AG04450 (cell line): ENCODE data around the gene OR2M5. TPM values are rescaled to one million over a fixed set of nuclear protein-coding genes. Genes with fewer than 3 reads are reported as not detected.

Source experiments
- CTCF ChIA-PET: fragments of 300-600, 350-600 bp; formaldehyde crosslinking; extraction: SDS; loops from one replicate; lab custom pipeline; 2022; ENCODE audit warnings: antibody characterized with exemption, inconsistent platforms; lab: Charles Lee
- POLR2A ChIA-PET: fragments of 350-600 bp; formaldehyde crosslinking; extraction: SDS; loops from one replicate; lab custom pipeline; 2021; ENCODE audit warnings: antibody characterized with exemption, inconsistent platforms; lab: Yijun Ruan, JAX
- DNase-seq: peaks from one replicate; pipeline ENCODE4 v3.0.0-alpha.2; 2011; ENCODE audit warnings: low read depth, low spot score
- H3K27ac ChIP-seq: one replicate; pipeline ENCODE4 v1.5.1; 2012; ENCODE audit warnings: low read depth, low read length, control low read depth
- H3K27me3 ChIP-seq: one replicate; pipeline ENCODE4 v1.6.0; 2012; ENCODE audit warnings: low read length; ENCODE audit not compliant: control insufficient read depth, insufficient read depth
- H3K4me3 ChIP-seq: 2 replicates; pipeline ENCODE4 v1.5.1; 2011; ENCODE audit warnings: mild to moderate bottlenecking, low read depth, low read length, control low read depth
- H3K9me3 ChIP-seq: 2 replicates; pipeline ENCODE4 v1.5.1; 2012; ENCODE audit warnings: low read length; ENCODE audit not compliant: control insufficient read depth, insufficient read depth
- polyA plus RNA-seq: library from polyadenylated mRNA; depleted of rRNA; stranded (reverse); fragments of >200 nt; gene quantifications from 2 replicates; pipeline ENCODE4 v1.2.3, GENCODE V29; 2011
- TF ChIP-seq, protein P1 (sequence below): IDR thresholded peaks from 2 replicates; pipeline ENCODE4 v1.5.1; 2011; ENCODE audit warnings: low read depth, low read length, control low read depth, inconsistent platforms

Gene OR2M5
- polyA plus RNA-seq, 1 experiment, result not detected

DNA sequence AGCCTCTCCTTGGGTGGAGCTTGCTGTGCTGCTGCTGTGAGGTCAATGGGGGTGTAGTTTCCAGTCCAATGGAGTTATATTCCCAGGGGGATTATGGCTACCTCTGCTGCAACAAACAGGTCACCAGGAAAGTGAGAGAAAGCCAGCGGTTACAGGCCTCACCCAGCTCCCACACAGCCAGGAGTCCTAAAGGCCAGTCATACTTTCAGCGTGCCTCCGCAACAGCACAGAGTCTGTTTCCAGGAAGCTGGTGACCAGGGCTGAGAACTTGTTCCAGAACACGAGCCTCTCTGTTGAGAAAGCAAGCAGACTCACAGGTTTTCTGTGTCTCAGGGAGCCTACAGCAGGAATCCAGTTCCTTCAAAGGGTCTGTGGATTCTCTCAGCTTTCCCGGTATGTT lies 17.3 kb upstream of the OR2M5 start:
- ChIA-PET POLR2A (no interaction called here), CTCF (no interaction called here)
- Histone ChIP-seq H3K4me3 (no peak overlapping the region), H3K9me3 (peaks cover 26% of the 10 kb centered on the region), H3K27ac (no peak overlapping the region), H3K27me3 (no peaks in the 10 kb centered on the region)
- TF ChIP-seq, protein P1, sequence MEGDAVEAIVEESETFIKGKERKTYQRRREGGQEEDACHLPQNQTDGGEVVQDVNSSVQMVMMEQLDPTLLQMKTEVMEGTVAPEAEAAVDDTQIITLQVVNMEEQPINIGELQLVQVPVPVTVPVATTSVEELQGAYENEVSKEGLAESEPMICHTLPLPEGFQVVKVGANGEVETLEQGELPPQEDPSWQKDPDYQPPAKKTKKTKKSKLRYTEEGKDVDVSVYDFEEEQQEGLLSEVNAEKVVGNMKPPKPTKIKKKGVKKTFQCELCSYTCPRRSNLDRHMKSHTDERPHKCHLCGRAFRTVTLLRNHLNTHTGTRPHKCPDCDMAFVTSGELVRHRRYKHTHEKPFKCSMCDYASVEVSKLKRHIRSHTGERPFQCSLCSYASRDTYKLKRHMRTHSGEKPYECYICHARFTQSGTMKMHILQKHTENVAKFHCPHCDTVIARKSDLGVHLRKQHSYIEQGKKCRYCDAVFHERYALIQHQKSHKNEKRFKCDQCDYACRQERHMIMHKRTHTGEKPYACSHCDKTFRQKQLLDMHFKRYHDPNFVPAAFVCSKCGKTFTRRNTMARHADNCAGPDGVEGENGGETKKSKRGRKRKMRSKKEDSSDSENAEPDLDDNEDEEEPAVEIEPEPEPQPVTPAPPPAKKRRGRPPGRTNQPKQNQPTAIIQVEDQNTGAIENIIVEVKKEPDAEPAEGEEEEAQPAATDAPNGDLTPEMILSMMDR, result no peak
- DNase-seq, result no peak

DNA sequence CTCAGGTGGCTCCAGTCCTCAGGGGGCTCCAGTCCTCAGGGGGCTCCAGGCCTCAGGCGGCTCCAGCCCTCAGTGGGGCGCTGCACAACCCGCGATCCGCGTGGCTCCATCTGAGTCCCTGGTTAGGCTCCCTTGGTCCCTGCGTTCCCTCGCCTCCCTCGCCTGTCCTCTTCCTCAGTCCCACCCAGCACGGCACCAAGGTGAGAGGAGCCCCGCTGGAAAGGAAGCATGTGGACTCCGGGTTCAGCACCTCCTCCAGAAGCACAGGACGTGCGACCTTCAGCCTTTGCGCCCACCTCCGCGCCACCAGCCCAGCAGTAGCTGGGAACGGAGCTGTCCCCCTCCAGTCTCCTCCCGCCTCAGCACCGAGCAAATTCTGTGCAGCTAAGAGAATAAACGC lies 8.1 kb upstream of the OR2M5 start:
- TF ChIP-seq, protein P1, result no peak
- H3K27me3 ChIP-seq, result no peaks in the 10 kb centered on the region
- no peak overlapping the region for H3K4me3 ChIP-seq
- CTCF ChIA-PET, result no interaction called here
- POLR2A ChIA-PET, result no interaction called here
- DNase-seq, result no peak
- no peak overlapping the region for H3K27ac ChIP-seq
- H3K9me3 ChIP-seq, result peaks cover 6% of the 10 kb centered on the region

DNA sequence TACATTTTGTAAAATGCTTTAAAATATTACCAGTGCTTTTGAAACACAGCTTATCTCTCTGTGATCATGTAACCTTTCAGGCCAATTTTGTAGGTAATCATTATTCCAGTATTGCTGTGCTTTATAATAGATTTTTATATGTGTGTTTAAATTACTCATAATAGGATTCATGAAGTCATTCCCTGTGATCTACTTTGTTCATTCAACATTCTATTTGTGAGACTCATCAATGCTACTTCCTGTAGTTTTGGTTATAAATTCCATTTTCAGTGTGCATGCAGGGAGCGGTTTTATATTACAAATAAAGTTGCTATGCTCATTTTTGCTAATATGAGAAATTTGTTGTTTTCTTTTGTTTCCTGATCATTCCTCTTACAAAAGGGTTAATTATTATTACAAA lies 4.1 kb upstream of the OR2M5 start:
- TF ChIP-seq, protein P1, result no peak
- CTCF ChIA-PET, result no interaction called here
- peaks cover 10% of the 10 kb centered on the region for H3K9me3 ChIP-seq

DNA sequence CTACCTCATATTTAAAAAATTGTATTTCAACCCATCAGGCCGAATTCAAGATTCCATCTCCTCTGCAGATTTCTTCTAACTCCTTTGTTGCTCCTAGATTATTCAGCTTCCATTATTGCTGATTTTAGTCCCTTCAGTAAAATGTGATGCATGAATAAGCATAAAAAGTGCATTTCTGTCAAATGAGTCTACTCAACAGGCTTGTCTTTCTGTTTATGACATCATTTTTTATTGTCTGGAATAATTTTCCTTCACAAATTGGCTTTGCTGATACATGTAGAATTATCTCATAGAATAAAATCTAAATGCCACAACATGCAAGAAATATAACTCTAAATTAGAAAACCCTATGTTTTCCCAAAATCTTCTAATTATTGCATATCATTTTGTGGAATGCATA lies 1.6 kb upstream of the OR2M5 start:
- ChIA-PET POLR2A (no interaction called here), CTCF (no interaction called here)
- TF ChIP-seq, protein P1, result no peak
- H3K4me3 ChIP-seq, result no peak overlapping the region
- H3K9me3 ChIP-seq, result peaks cover 4% of the 10 kb centered on the region; the same call in 1 of the 2 replicates
- no peak for DNase-seq
- H3K27me3 ChIP-seq, result no peaks in the 10 kb centered on the region
- H3K27ac ChIP-seq, result no peak overlapping the region

More for the DNA sequence above, 4.1 kb upstream of the OR2M5 start:
- H3K27me3 ChIP-seq, result no peaks in the 10 kb centered on the region
- no peak overlapping the region for H3K27ac ChIP-seq
- DNase-seq, result no peak
- POLR2A ChIA-PET, result no interaction called here
- no peak overlapping the region for H3K4me3 ChIP-seq

DNA sequence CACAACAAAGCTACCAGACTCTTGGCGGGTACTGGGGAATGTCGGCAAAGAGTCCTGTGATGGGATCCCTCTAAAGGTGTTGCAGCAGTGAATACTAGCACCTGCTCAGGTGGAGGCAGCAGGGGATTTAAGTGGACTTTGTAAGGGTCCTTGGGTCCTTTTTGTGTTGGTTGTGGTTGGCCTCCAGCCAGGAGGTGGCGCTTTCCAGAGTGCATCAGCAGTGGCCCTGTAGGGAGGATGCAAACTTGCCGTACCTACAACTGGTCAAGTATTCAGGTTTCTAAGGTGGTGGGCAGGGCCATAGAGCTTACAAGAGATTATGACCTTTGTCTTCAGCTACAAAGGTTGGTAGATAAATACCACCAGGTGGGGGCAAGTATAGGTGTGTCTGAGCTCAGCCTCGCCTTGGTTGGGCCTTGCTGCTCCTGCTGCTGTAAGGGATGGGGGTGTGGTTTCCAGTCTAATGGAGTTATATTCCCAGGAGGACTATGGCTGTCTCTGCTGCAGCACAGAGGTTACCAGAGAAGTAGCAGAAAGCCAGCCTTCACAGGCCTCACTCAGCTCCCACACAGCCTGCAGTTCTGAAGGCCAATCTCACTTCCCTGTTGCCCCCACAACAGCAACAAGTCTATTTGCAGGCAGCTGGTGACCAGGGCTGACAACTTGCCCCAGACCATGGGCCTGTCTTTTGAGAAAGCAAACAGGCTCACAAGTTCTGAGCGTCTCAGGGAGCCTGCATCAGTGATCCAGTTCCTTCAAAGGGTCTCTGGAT lies 7.3 kb downstream of the OR2M5 start:
- no peak overlapping the region for H3K27ac ChIP-seq
- peaks cover 15% of the 10 kb centered on the region; the same call in 1 of the 2 replicates for H3K9me3 ChIP-seq
- CTCF ChIA-PET, result no interaction called here
- H3K4me3 ChIP-seq, result no peak overlapping the region
- TF ChIP-seq, protein P1, result no peak
- no peaks in the 10 kb centered on the region for H3K27me3 ChIP-seq
- POLR2A ChIA-PET, result no interaction called here
- no peak for DNase-seq
